Measurements from ENCODE around the gene RNF225.
A peak's percentile ranks its signal among the peaks of the same experiment; 100 is the strongest.
"Not testable (repeated sequence)": the region's sequence is repeated elsewhere in the genome, so short reads cannot be mapped to it uniquely, and the experiment has no call there.

Gene RNF225

GRCh38 chr19:58355908-58356765 lies 39.3 kb upstream of the RNF225 start:
- H3K36me3 Mint-ChIP-seq: peaks cover 10% of the 10 kb centered on the region
- no peak for DNase-seq (ENCODE audit: low spot score in 2 of 2)
- peak overlapping the region; percentile 43 for H3K4me3 Mint-ChIP-seq
- H3K27ac Mint-ChIP-seq: no peak overlapping the region
- ATAC-seq: peak; percentile 61
- H3K9me3 Mint-ChIP-seq: no peaks in the 10 kb centered on the region
- H3K4me1 Mint-ChIP-seq: peaks cover 10% of the 10 kb centered on the region

GRCh38 chr19:58356766-58357480 lies 38.5 kb upstream of the RNF225 start:
- H3K9me3 Mint-ChIP-seq: no peaks in the 10 kb centered on the region
- ATAC-seq: no peak
- peak overlapping the region; percentile 43 for H3K4me3 Mint-ChIP-seq
- peaks cover 7% of the 10 kb centered on the region for H3K36me3 Mint-ChIP-seq
- H3K27ac Mint-ChIP-seq: no peak overlapping the region
- peaks cover 11% of the 10 kb centered on the region for H3K4me1 Mint-ChIP-seq
- no peak for DNase-seq (ENCODE audit: low spot score in 2 of 2)

- H3K9me3 Mint-ChIP-seq: no peaks in the 10 kb centered on the region
- DNase-seq (ENCODE audit: low spot score in 2 of 2) (no peak), ATAC-seq (no peak)
- H3K36me3 Mint-ChIP-seq: peaks cover 10% of the 10 kb centered on the region
- no peak overlapping the region for H3K27ac Mint-ChIP-seq
- H3K4me1 Mint-ChIP-seq: peaks cover 9% of the 10 kb centered on the region
- H3K4me3 Mint-ChIP-seq: peak overlapping the region; percentile 43
These were observed 37.8 kb upstream of the RNF225 start for GRCh38 chr19:58357481-58358145.

- peaks cover 13% of the 10 kb centered on the region for H3K4me1 Mint-ChIP-seq
- peak overlapping the region; percentile 93 for H3K4me3 Mint-ChIP-seq
- peak overlapping the region; percentile 97 for H3K27ac Mint-ChIP-seq
- DNase-seq (ENCODE audit: low spot score in 2 of 2) (peak in 1 of 2 donors; percentile 40), ATAC-seq (peak; percentile 27)
- peaks cover 13% of the 10 kb centered on the region for H3K36me3 Mint-ChIP-seq
- H3K9me3 Mint-ChIP-seq: no peaks in the 10 kb centered on the region
These were observed 33.6 kb upstream of the RNF225 start for GRCh38 chr19:58361900-58362271.

- H3K27ac Mint-ChIP-seq: peak within 1 kb of the TSS; percentile 97
- ATAC-seq (peak; percentile 95), DNase-seq (ENCODE audit: low spot score in 2 of 2) (peak; percentile 93 to 98)
- H3K4me1 Mint-ChIP-seq: peaks cover 13% of the 10 kb centered on the region
- H3K36me3 Mint-ChIP-seq: peaks cover 13% of the 10 kb centered on the region
- peak within 1 kb of the TSS; percentile 93 for H3K4me3 Mint-ChIP-seq
- no peaks in the 10 kb centered on the region for H3K9me3 Mint-ChIP-seq
These were observed 33.0 kb upstream of the RNF225 start, which contains the start of gene ZNF497 for GRCh38 chr19:58362272-58362994. ZNF497 (minus strand) TSS chr19:58362751; CDS start chr19:58357635, 5,116 bp downstream.

- peaks cover 13% of the 10 kb centered on the region for H3K4me1 Mint-ChIP-seq
- DNase-seq (ENCODE audit: low spot score in 2 of 2): no peak
- no peak overlapping the region for H3K4me3 Mint-ChIP-seq
- H3K9me3 Mint-ChIP-seq: no peaks in the 10 kb centered on the region
- no peak for ATAC-seq
- H3K36me3 Mint-ChIP-seq: peaks cover 13% of the 10 kb centered on the region
- H3K27ac Mint-ChIP-seq: no peak overlapping the region
These were observed 31.3 kb upstream of the RNF225 start for GRCh38 chr19:58364146-58364545.

- no peak overlapping the region for H3K4me3 Mint-ChIP-seq
- peaks cover 10% of the 10 kb centered on the region for H3K4me1 Mint-ChIP-seq
- H3K36me3 Mint-ChIP-seq: peaks cover 12% of the 10 kb centered on the region
- no peak for DNase-seq (ENCODE audit: low spot score in 2 of 2)
- ATAC-seq: no peak
- H3K27ac Mint-ChIP-seq: no peak overlapping the region
- no peaks in the 10 kb centered on the region for H3K9me3 Mint-ChIP-seq
These were observed 28.6 kb upstream of the RNF225 start for GRCh38 chr19:58366585-58367430.

GRCh38 chr19:58367698-58368454 lies 27.6 kb upstream of the RNF225 start:
- no peak for DNase-seq (ENCODE audit: low spot score in 2 of 2)
- peaks cover 2% of the 10 kb centered on the region for H3K4me1 Mint-ChIP-seq
- H3K27ac Mint-ChIP-seq: no peak overlapping the region
- no peaks in the 10 kb centered on the region for H3K9me3 Mint-ChIP-seq
- no peak for ATAC-seq
- H3K4me3 Mint-ChIP-seq: no peak overlapping the region
- H3K36me3 Mint-ChIP-seq: peaks cover 1% of the 10 kb centered on the region

- Mint-ChIP-seq H3K9me3 (no peaks in the 10 kb centered on the region), H3K4me1 (no peaks in the 10 kb centered on the region), H3K36me3 (no peaks in the 10 kb centered on the region), H3K27ac (no peak overlapping the region), H3K4me3 (no peak overlapping the region)
- ATAC-seq: no peak
- no peak for DNase-seq (ENCODE audit: low spot score in 2 of 2)
These were observed 26.7 kb upstream of the RNF225 start for GRCh38 chr19:58368561-58369360.

GRCh38 chr19:58372311-58373133 lies 22.9 kb upstream of the RNF225 start:
- H3K36me3 Mint-ChIP-seq: no peaks in the 10 kb centered on the region
- no peak for DNase-seq (ENCODE audit: low spot score in 2 of 2)
- no peak for ATAC-seq
- no peak overlapping the region for H3K4me3 Mint-ChIP-seq
- no peak overlapping the region for H3K27ac Mint-ChIP-seq
- H3K4me1 Mint-ChIP-seq: no peaks in the 10 kb centered on the region
- H3K9me3 Mint-ChIP-seq: no peaks in the 10 kb centered on the region

GRCh38 chr19:58374200-58374599 lies 21.3 kb upstream of the RNF225 start:
- Mint-ChIP-seq H3K36me3 (no peaks in the 10 kb centered on the region), H3K4me3 (no peak overlapping the region), H3K4me1 (no peaks in the 10 kb centered on the region), H3K27ac (no peak overlapping the region), H3K9me3 (no peaks in the 10 kb centered on the region)
- DNase-seq (ENCODE audit: low spot score in 2 of 2) (no peak), ATAC-seq (no peak)

GRCh38 chr19:58376724-58377123 lies 18.7 kb upstream of the RNF225 start:
- H3K9me3 Mint-ChIP-seq; H3K4me3 Mint-ChIP-seq; ATAC-seq; DNase-seq (ENCODE audit: low spot score in 2 of 2); H3K27ac Mint-ChIP-seq: not testable (repeated sequence)
- Mint-ChIP-seq H3K4me1 (peaks cover 19% of the 10 kb centered on the region), H3K36me3 (peaks cover 18% of the 10 kb centered on the region)

All from stimulated activated effector memory CD8-positive, alpha-beta T cell treated with anti-CD3 and anti-CD28 coated beads, Interleukin-12 subunit alpha, Interleukin-12 subunit beta, amount 100 ng/mL, for 72 hours (primary cell).